Neural cell (in vitro differentiated cells): ENCODE results near the gene EFCAB8. TPM values are rescaled to one million over a fixed set of nuclear protein-coding genes. Genes with fewer than 3 reads are reported as not detected.

Experiments used
- H2AFZ ChIP-seq: fragments of 200-600, 300-800 bp; sonication (generic), shearing (Covaris generic); 2 replicates; pipeline ENCODE4 v1.6.0; 2014; ENCODE audit warnings: low read depth, mild to moderate bottlenecking, antibody characterized with exemption, low read length, moderate library complexity
- H3F3A ChIP-seq: fragments of 200-600 bp; shearing (Covaris generic); 2 replicates; pipeline ENCODE4 v1.6.1; 2016; ENCODE audit warnings: mild to moderate bottlenecking, moderate library complexity, mixed read lengths, antibody characterized with exemption, low read length; ENCODE audit not compliant: insufficient read depth, poor library complexity, severe bottlenecking
- H3K27ac ChIP-seq: fragments of 200-600, 300-800 bp; sonication (generic), shearing (Covaris generic); 2 replicates; pipeline ENCODE4 v1.5.1; 2014; ENCODE audit warnings: mild to moderate bottlenecking, low read length, moderate library complexity
- H3K27me3 ChIP-seq: fragments of 300-800, 200-600 bp; sonication (generic), shearing (Covaris generic); 2 replicates; pipeline ENCODE4 v1.6.0; 2014; ENCODE audit warnings: mild to moderate bottlenecking, low read depth, low read length, moderate library complexity; ENCODE audit not compliant: insufficient read depth
- H3K36me3 ChIP-seq: fragments of 300-800, 200-600 bp; sonication (generic), shearing (Covaris generic); 2 replicates; pipeline ENCODE4 v1.5.1; 2014; ENCODE audit warnings: mild to moderate bottlenecking, antibody characterized with exemption, low read length, moderate library complexity; ENCODE audit not compliant: insufficient read depth
- H3K4me2 ChIP-seq: fragments of 300-800, 200-600 bp; sonication (generic), shearing (Covaris generic); 2 replicates; pipeline ENCODE4 v1.6.0; 2014; ENCODE audit warnings: mild to moderate bottlenecking, low read length
- H3K4me3 ChIP-seq: fragments of 300-800, 200-600 bp; sonication (generic), shearing (Covaris generic); 2 replicates; pipeline ENCODE4 v1.5.1; 2014; ENCODE audit warnings: mild to moderate bottlenecking, low read length, moderate library complexity
- H3K79me2 ChIP-seq: fragments of 200-600 bp; shearing (Covaris generic); replicated peaks from 2 replicates; pipeline ENCODE4 v1.6.0; 2014; ENCODE audit warnings: mild to moderate bottlenecking, low read length, moderate library complexity; ENCODE audit not compliant: insufficient read depth
- H3K9ac ChIP-seq: fragments of 300-800, 200-600 bp; sonication (generic), shearing (Covaris generic); 2 replicates; pipeline ENCODE4 v1.6.1; 2016; ENCODE audit warnings: mild to moderate bottlenecking, low read length, mixed read lengths
- H3K9me2 ChIP-seq: fragments of 200-600 bp; shearing (Covaris generic); 2 replicates; pipeline ENCODE4 v1.6.1; 2016; ENCODE audit warnings: mild to moderate bottlenecking, low read length, mixed read lengths; ENCODE audit not compliant: insufficient read depth
- H3K9me3 ChIP-seq: fragments of 200-600, 300-800 bp; sonication (generic), shearing (Covaris generic); 2 replicates; pipeline ENCODE4 v1.6.1; 2016; ENCODE audit warnings: mild to moderate bottlenecking, mixed run types, low read length, moderate library complexity, mixed read lengths
- H4K20me1 ChIP-seq: fragments of 200-600 bp; shearing (Covaris generic); 2 replicates; pipeline ENCODE4 v1.6.1; 2016; ENCODE audit warnings: mild to moderate bottlenecking, mixed run types; ENCODE audit not compliant: insufficient read depth
- CTCF ChIP-seq: fragments of 450-650 bp; IDR thresholded peaks from 2 replicates; pipeline ENCODE4 v1.5.1; 2014; ENCODE audit warnings: antibody characterized with exemption, mild to moderate bottlenecking, moderate library complexity; ENCODE audit not compliant: poor library complexity, severe bottlenecking
- EP300 ChIP-seq: fragments of 450-650 bp; conservative IDR thresholded peaks from 2 replicates; pipeline ENCODE4 v1.6.1; 2014; ENCODE audit warnings: antibody characterized with exemption, mild to moderate bottlenecking, moderate library complexity; ENCODE audit not compliant: poor library complexity, severe bottlenecking
- EZH2 ChIP-seq: fragments of 200-600, 300-800 bp; shearing (Covaris generic), sonication (generic); IDR thresholded peaks from 2 replicates; pipeline ENCODE4 v1.6.1; 2014; ENCODE audit warnings: antibody characterized with exemption, low read length, borderline replicate concordance, mild to moderate bottlenecking; ENCODE audit not compliant: insufficient read depth, poor library complexity, severe bottlenecking
- MXI1 ChIP-seq: fragments of 450-650 bp; conservative IDR thresholded peaks from 2 replicates; pipeline ENCODE4 v1.6.1; 2014; ENCODE audit warnings: antibody characterized with exemption, mild to moderate bottlenecking; ENCODE audit not compliant: poor library complexity, severe bottlenecking
- POLR2AphosphoS5 ChIP-seq: IDR thresholded peaks from 2 replicates; pipeline ENCODE4 v1.6.1; 2012
- RAD21 ChIP-seq: fragments of 450-650 bp; conservative IDR thresholded peaks from 2 replicates; pipeline ENCODE4 v1.6.1; 2014; ENCODE audit warnings: antibody characterized with exemption, mild to moderate bottlenecking, moderate library complexity
- REST ChIP-seq: IDR thresholded peaks from 2 replicates; pipeline ENCODE4 v1.6.1; 2012; ENCODE audit warnings: borderline replicate concordance
- SMC3 ChIP-seq: fragments of 450-650 bp; conservative IDR thresholded peaks from 2 replicates; pipeline ENCODE4 v1.6.1; 2014; ENCODE audit warnings: antibody characterized with exemption, mild to moderate bottlenecking, moderate library complexity; ENCODE audit not compliant: poor library complexity
- TAF1 ChIP-seq: IDR thresholded peaks from 2 replicates; pipeline ENCODE4 v1.6.1; 2012; ENCODE audit warnings: low read depth
- polyA plus RNA-seq: library from polyadenylated mRNA; depleted of rRNA; stranded (reverse); fragments of >200 nt; gene quantifications from 2 replicates; pipeline ENCODE4 v1.2.3, GENCODE V29; 2014

EFCAB8 gene
- polyA plus RNA-seq, 1 donor from 2014 or later = not detected

- Histone ChIP-seq H3K4me2 (no peak overlapping the region), H4K20me1 (no peaks in the 10 kb centered on the region), H3K36me3 (no peaks in the 10 kb centered on the region), H2AFZ (no peak overlapping the region), H3K27ac (no peak overlapping the region), H3K27me3 (no peaks in the 10 kb centered on the region), H3K4me3 (no peak overlapping the region), H3K9ac (no peak overlapping the region), H3F3A (no peaks in the 10 kb centered on the region), H3K9me3 (no peaks in the 10 kb centered on the region), H3K79me2 (no peaks in the 10 kb centered on the region), H3K9me2 (no peaks in the 10 kb centered on the region)
- TF ChIP-seq TAF1 = no peak
- no peak for TF ChIP-seq RAD21
- TF ChIP-seq CTCF = no peak
- no peak for TF ChIP-seq REST
- no peak for TF ChIP-seq MXI1
- no peak for TF ChIP-seq EP300
- no peak for TF ChIP-seq POLR2AphosphoS5
- no peak for TF ChIP-seq SMC3
- no peak for TF ChIP-seq EZH2
Measured at GRCh38 chr20:32877507-32877906, 18.8 kb downstream of the EFCAB8 start.

- H3K36me3 ChIP-seq = no peaks in the 10 kb centered on the region
- no peaks in the 10 kb centered on the region for H3F3A ChIP-seq
- no peak overlapping the region for H3K4me2 ChIP-seq
- TF ChIP-seq EP300 = no peak
- TF ChIP-seq REST = no peak
- no peak for TF ChIP-seq POLR2AphosphoS5
- no peak for TF ChIP-seq TAF1
- no peak for TF ChIP-seq EZH2
- no peak for TF ChIP-seq RAD21
- no peak for TF ChIP-seq SMC3
- TF ChIP-seq MXI1 = no peak
- TF ChIP-seq CTCF = no peak
- no peaks in the 10 kb centered on the region for H3K9me2 ChIP-seq
- H3K79me2 ChIP-seq = no peaks in the 10 kb centered on the region
- H2AFZ ChIP-seq = no peak overlapping the region
- no peaks in the 10 kb centered on the region for H3K9me3 ChIP-seq
- H4K20me1 ChIP-seq = no peaks in the 10 kb centered on the region
- no peak overlapping the region for H3K27ac ChIP-seq
- H3K27me3 ChIP-seq = no peaks in the 10 kb centered on the region
- no peak overlapping the region for H3K9ac ChIP-seq
- H3K4me3 ChIP-seq = no peak overlapping the region
Measured at GRCh38 chr20:32878820-32879219, 20.1 kb downstream of the EFCAB8 start.
